Measurements from ENCODE around the gene UPP1.
"Not testable (repeated sequence)": the region's sequence is repeated elsewhere in the genome, so short reads cannot be mapped to it uniquely, and the experiment has no call there.

The UPP1 gene

DNA sequence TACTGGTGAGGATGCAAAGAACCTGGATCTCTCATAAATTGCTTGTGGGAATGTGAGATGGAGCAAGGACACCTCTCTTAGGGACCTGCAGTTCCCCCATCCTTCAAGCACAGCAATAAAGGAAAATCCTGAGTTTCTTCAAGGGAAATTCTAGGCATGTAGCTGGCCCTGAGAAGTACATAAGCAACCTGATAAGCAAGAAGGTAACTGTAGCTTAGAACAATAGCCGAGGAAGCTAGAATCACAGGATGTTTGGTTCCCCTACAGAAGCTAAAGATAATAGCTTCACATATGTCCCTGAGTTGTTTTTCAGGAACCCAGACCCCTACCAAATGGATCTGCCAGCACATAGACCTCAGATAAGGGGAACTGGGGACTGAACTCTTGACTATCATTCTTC is 11.6 kb upstream of the UPP1 start:
- no peak for ATAC-seq
- no peak for TF ChIP-seq ZFP30 (CRISPR knock-in tag; IDR thresholded peaks at IDR 0.05)
- no peak for TF ChIP-seq ZNF8 (CRISPR knock-in tag; IDR thresholded peaks at IDR 0.05)
- TF ChIP-seq ESRRG (CRISPR knock-in tag; IDR thresholded peaks at IDR 0.05), result no peak
- TF ChIP-seq, protein P1, sequence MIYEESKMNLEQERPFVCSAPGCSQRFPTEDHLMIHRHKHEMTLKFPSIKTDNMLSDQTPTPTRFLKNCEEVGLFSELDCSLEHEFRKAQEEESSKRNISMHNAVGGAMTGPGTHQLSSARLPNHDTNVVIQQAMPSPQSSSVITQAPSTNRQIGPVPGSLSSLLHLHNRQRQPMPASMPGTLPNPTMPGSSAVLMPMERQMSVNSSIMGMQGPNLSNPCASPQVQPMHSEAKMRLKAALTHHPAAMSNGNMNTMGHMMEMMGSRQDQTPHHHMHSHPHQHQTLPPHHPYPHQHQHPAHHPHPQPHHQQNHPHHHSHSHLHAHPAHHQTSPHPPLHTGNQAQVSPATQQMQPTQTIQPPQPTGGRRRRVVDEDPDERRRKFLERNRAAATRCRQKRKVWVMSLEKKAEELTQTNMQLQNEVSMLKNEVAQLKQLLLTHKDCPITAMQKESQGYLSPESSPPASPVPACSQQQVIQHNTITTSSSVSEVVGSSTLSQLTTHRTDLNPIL (CRISPR knock-in tag; IDR thresholded peaks at IDR 0.05; ENCODE audit: low read depth), result no peak
- TF ChIP-seq ARNTL (CRISPR knock-in tag; IDR thresholded peaks at IDR 0.05; ENCODE audit: borderline replicate concordance, low read depth), result no peak
- no peak for TF ChIP-seq ISL1 (CRISPR knock-in tag; IDR thresholded peaks at IDR 0.05)
- TF ChIP-seq TCF4 (CRISPR knock-in tag; IDR thresholded peaks at IDR 0.05; ENCODE audit: borderline replicate concordance), result no peak

DNA sequence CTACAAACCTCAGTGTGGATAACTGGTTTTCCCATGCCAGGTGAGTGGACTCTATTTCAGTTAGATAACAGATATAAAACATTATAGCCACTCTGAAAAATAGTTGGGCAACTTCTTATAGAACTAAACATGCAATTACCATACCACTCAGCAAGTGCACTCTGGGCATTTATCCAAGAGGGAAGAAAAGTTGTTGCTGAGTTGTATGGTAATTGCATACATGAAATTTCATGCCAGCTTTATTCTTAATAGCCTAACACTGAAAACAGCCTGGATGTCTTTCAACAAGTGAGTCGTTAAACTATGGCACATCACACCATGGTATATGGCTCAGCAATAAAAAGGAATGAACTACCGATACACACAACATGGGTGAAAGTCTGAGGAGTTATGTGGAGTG is 10.6 kb upstream of the UPP1 start:
- ATAC-seq, result peak; percentile 29; the same call in 1 of the 3 replicates
- TF ChIP-seq ZC3H10 (CRISPR knock-in tag; IDR thresholded peaks at IDR 0.05) (no peak), ISL1 (CRISPR knock-in tag; IDR thresholded peaks at IDR 0.05) (peak; percentile 77)

DNA sequence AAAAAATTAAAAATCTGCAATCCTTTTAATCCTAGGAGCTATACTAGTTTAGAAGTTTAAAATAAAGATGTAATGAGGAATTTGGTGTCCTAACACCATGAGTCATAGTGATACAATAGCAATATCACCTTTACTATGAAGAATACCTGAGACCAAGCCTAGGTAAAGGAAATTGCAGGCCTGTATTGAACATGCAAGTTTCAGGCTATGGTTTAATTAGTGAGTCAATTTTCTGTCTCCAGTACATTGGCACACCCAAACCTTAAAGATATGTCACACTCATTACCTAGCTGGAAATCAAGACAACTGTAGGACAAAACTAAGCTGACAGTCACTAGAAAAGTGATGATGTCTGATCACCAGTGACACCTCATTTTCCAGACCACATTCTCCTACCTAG is 6.7 kb upstream of the UPP1 start:
- ATAC-seq, result not testable (repeated sequence)

DNA sequence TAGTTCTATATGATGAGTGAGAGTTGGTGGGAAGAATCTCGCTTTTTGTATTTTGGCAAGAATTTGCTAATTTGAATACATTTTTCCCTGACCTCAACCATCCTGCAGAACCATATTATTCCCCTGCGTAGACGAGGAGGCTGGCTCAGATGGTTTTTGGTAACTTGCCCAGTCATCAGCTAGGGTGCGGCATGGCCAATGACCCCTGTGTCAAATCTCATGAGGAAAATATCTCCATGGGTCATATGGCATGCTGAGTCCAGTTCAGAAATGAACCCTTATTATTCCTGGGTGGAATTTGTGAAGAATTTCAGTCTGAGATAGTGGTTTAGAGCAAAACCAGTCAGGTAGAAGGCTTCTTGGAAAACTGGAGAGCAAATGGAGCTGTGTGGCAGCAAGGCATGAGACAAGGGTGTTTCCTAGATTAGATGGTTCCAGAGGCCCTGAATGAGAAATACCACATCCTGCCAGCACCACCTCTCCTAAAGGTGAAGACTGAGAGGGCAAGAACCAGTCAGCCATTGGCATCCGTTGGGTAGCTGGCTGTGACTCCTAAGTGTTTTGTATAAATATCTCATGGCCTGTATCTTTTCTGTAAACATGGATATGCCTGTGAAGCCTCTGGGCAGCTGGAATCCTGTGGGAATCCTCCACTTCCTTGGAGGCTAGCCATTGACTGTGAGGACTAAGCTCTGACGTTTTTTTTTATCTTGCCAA is 5.8 kb upstream of the UPP1 start:
- no peak for ATAC-seq
- TF ChIP-seq ZNF565 (CRISPR knock-in tag; conservative IDR thresholded peaks at IDR 0.05; ENCODE audit: low read depth) (no peak), ZC3H10 (CRISPR knock-in tag; IDR thresholded peaks at IDR 0.05) (no peak), ZNF70 (CRISPR knock-in tag; IDR thresholded peaks at IDR 0.05) (no peak), OSR1 (CRISPR knock-in tag; IDR thresholded peaks at IDR 0.05) (no peak)

DNA sequence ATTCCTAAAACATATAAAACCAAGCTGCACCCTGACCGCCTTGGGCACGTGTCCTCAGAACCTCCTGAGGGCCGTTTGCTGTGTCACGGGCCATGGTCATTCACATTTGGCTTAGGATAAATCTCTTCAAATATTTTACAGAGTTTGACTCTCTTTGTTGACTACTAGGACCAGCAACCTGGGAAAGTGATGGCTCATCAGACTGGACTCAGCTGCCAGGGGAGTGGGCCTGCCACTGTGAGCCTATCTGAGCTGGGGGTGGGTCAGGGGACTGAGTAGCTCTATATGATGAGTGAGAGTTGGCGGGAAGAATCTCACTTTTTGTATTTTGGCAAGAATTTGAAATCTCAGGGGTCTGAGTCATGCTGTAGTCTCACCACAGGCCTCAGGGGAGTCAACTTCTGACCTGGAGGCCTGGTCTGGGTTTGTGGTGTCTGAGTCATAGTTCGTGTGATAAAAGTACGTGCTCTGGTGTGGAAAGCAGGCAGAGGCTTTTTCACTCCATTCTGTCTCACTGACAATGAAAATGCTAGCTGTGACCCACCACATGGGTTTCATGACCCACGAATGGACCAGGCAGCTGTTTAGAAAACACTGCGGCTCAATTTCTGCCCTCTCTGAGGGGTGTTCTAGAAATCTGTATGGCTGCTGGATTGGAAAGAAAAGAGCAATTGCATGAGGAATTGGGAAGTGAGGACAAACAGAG is 4.2 kb upstream of the UPP1 start:
- ATAC-seq, result peak; percentile 58
- peak; percentile 71 for TF ChIP-seq CSDC2 (CRISPR knock-in tag; IDR thresholded peaks at IDR 0.05)
- peak; percentile 22; the same call in 1 of the 2 replicates for TF ChIP-seq RARB (CRISPR knock-in tag; IDR thresholded peaks at IDR 0.05)
- TF ChIP-seq ZC3H10 (CRISPR knock-in tag; IDR thresholded peaks at IDR 0.05), result peak; percentile 49; the same call in 1 of the 2 replicates
- TF ChIP-seq ZFP30 (CRISPR knock-in tag; IDR thresholded peaks at IDR 0.05), result no peak
- TF ChIP-seq, protein P1 (CRISPR knock-in tag; IDR thresholded peaks at IDR 0.05; ENCODE audit: low read depth), result no peak
- no peak for TF ChIP-seq PPARA (CRISPR knock-in tag; IDR thresholded peaks at IDR 0.05; ENCODE audit: borderline replicate concordance)
- TF ChIP-seq ZNF8 (CRISPR knock-in tag; IDR thresholded peaks at IDR 0.05), result no peak
- TF ChIP-seq TCF4 (CRISPR knock-in tag; IDR thresholded peaks at IDR 0.05; ENCODE audit: borderline replicate concordance), result no peak
- TF ChIP-seq ZFP3 (CRISPR knock-in tag; IDR thresholded peaks at IDR 0.05), result peak; percentile 37; the same call in 1 of the 2 replicates
- no peak for TF ChIP-seq SNAI2 (CRISPR knock-in tag; IDR thresholded peaks at IDR 0.05)
- TF ChIP-seq, protein P2, sequence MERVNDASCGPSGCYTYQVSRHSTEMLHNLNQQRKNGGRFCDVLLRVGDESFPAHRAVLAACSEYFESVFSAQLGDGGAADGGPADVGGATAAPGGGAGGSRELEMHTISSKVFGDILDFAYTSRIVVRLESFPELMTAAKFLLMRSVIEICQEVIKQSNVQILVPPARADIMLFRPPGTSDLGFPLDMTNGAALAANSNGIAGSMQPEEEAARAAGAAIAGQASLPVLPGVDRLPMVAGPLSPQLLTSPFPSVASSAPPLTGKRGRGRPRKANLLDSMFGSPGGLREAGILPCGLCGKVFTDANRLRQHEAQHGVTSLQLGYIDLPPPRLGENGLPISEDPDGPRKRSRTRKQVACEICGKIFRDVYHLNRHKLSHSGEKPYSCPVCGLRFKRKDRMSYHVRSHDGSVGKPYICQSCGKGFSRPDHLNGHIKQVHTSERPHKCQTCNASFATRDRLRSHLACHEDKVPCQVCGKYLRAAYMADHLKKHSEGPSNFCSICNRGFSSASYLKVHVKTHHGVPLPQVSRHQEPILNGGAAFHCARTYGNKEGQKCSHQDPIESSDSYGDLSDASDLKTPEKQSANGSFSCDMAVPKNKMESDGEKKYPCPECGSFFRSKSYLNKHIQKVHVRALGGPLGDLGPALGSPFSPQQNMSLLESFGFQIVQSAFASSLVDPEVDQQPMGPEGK (CRISPR knock-in tag; IDR thresholded peaks at IDR 0.05; ENCODE audit: borderline replicate concordance), result no peak
- TF ChIP-seq GLIS3 (CRISPR knock-in tag; IDR thresholded peaks at IDR 0.05), result no peak
- TF ChIP-seq TOX (CRISPR knock-in tag; IDR thresholded peaks at IDR 0.05; ENCODE audit: borderline replicate concordance), result 0 out of 2 replicates have a peak, but pooled peaks have one; percentile 68
- no peak for TF ChIP-seq ZNF565 (CRISPR knock-in tag; conservative IDR thresholded peaks at IDR 0.05; ENCODE audit: low read depth)
- TF ChIP-seq, protein P3, sequence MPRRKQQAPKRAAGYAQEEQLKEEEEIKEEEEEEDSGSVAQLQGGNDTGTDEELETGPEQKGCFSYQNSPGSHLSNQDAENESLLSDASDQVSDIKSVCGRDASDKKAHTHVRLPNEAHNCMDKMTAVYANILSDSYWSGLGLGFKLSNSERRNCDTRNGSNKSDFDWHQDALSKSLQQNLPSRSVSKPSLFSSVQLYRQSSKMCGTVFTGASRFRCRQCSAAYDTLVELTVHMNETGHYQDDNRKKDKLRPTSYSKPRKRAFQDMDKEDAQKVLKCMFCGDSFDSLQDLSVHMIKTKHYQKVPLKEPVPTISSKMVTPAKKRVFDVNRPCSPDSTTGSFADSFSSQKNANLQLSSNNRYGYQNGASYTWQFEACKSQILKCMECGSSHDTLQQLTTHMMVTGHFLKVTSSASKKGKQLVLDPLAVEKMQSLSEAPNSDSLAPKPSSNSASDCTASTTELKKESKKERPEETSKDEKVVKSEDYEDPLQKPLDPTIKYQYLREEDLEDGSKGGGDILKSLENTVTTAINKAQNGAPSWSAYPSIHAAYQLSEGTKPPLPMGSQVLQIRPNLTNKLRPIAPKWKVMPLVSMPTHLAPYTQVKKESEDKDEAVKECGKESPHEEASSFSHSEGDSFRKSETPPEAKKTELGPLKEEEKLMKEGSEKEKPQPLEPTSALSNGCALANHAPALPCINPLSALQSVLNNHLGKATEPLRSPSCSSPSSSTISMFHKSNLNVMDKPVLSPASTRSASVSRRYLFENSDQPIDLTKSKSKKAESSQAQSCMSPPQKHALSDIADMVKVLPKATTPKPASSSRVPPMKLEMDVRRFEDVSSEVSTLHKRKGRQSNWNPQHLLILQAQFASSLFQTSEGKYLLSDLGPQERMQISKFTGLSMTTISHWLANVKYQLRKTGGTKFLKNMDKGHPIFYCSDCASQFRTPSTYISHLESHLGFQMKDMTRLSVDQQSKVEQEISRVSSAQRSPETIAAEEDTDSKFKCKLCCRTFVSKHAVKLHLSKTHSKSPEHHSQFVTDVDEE (CRISPR knock-in tag; IDR thresholded peaks at IDR 0.05), result no peak
- TF ChIP-seq OSR1 (CRISPR knock-in tag; IDR thresholded peaks at IDR 0.05), result no peak
- TF ChIP-seq, protein P4, sequence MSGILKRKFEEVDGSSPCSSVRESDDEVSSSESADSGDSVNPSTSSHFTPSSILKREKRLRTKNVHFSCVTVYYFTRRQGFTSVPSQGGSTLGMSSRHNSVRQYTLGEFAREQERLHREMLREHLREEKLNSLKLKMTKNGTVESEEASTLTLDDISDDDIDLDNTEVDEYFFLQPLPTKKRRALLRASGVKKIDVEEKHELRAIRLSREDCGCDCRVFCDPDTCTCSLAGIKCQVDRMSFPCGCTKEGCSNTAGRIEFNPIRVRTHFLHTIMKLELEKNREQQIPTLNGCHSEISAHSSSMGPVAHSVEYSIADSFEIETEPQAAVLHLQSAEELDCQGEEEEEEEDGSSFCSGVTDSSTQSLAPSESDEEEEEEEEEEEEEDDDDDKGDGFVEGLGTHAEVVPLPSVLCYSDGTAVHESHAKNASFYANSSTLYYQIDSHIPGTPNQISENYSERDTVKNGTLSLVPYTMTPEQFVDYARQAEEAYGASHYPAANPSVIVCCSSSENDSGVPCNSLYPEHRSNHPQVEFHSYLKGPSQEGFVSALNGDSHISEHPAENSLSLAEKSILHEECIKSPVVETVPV (CRISPR knock-in tag; IDR thresholded peaks at IDR 0.05), result no peak
- TF ChIP-seq, protein P5, sequence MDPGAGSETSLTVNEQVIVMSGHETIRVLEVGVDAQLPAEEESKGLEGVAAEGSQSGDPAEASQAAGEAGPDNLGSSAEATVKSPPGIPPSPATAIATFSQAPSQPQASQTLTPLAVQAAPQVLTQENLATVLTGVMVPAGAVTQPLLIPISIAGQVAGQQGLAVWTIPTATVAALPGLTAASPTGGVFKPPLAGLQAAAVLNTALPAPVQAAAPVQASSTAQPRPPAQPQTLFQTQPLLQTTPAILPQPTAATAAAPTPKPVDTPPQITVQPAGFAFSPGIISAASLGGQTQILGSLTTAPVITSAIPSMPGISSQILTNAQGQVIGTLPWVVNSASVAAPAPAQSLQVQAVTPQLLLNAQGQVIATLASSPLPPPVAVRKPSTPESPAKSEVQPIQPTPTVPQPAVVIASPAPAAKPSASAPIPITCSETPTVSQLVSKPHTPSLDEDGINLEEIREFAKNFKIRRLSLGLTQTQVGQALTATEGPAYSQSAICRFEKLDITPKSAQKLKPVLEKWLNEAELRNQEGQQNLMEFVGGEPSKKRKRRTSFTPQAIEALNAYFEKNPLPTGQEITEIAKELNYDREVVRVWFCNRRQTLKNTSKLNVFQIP (CRISPR knock-in tag; IDR thresholded peaks at IDR 0.05; ENCODE audit: borderline replicate concordance, low read depth), result no peak
- no peak for TF ChIP-seq ZNF70 (CRISPR knock-in tag; IDR thresholded peaks at IDR 0.05)
- TF ChIP-seq ARNTL (CRISPR knock-in tag; IDR thresholded peaks at IDR 0.05; ENCODE audit: borderline replicate concordance, low read depth), result no peak
- TF ChIP-seq ESRRG (CRISPR knock-in tag; IDR thresholded peaks at IDR 0.05), result no peak
- TF ChIP-seq ISL1 (CRISPR knock-in tag; IDR thresholded peaks at IDR 0.05), result peak; percentile 58

Measured in SK-N-SH treated with all-trans-retinoic acid at 6 μM for 48 hours (cell line).